ENCODE measurements around the gene INSL3.
A peak's percentile ranks its signal among the peaks of the same experiment; 100 is the strongest.
"Not testable (repeated sequence)": the region's sequence is repeated elsewhere in the genome, so short reads cannot be mapped to it uniquely, and the experiment has no call there.

The INSL3 gene

DNA sequence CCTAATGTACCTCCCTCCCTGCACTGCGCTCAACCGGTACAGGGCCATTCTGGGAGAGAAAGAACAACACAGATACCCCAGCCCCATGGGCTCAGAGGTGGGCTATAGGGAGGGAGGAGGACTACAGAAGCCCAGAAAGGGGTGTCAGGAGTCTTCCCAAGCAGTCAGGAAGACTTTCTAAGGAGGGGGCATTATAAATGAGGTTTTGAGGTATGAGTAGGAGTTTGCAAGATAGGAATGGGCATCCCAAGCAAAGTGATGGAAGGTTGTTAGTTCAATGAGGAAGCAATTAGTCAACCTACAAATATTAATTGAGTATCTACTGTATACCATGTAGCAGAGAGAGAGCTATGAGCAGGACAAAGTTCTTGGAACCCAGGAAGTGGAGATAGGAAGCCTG lies 32.7 kb downstream of the INSL3 start:
- DNase-seq = no peak
- no peak for TF ChIP-seq CTCF (IDR thresholded peaks at IDR 0.05; ENCODE audit: low read depth, low read length)
- Histone ChIP-seq H3K27ac (no peak overlapping the region), H3K9me3 (ENCODE audit: severe bottlenecking) (no peaks in the 10 kb centered on the region), H3K36me3 (no peaks in the 10 kb centered on the region), H3K4me3 (ENCODE audit: low read depth, low read length) (no peak overlapping the region), H3K27me3 (ENCODE audit: insufficient read depth, low read depth, severe bottlenecking) (no peaks in the 10 kb centered on the region)

DNA sequence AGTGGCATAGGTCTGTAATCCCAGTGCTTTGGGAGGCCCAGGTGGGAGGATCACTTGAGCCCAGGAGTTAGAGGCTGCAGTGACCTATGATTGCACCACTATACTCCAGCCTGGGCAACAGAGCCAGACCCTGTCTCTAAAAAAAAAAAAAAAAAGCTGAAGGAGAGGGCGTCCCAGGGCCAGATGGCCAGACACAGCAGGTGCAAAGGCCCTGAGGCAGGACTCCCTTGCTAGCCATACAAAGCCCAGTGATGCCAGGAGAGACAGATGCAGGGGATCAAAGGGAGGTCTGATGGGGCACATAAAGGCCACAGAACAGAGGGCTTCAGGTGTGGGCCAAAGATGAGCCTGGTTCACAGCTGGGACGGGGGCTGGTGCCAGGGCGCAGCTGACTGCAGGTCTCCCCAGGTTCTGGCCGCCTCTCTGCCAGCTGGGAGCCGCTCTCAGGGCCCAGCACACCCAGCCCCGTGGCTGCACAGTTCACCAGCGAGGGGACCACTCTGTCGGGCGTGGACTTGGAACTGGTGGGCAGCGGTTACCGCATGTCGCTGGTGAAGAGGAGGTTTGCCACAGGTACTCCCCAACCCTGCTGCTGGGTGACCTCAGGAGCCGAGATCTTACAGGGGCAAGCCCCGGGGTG lies 33.9 kb downstream of the INSL3 start:
- H3K36me3 ChIP-seq = no peaks in the 10 kb centered on the region
- no peaks in the 10 kb centered on the region for H3K9me3 ChIP-seq (ENCODE audit: severe bottlenecking)
- no peak for DNase-seq
- H3K4me3 ChIP-seq (ENCODE audit: low read depth, low read length) = no peak overlapping the region
- H3K27ac ChIP-seq = no peak overlapping the region
- no peaks in the 10 kb centered on the region for H3K27me3 ChIP-seq (ENCODE audit: insufficient read depth, low read depth, severe bottlenecking)
- TF ChIP-seq CTCF (IDR thresholded peaks at IDR 0.05; ENCODE audit: low read depth, low read length) = no peak

- no peaks in the 10 kb centered on the region for H3K9me3 ChIP-seq (ENCODE audit: severe bottlenecking)
- H3K36me3 ChIP-seq = no peaks in the 10 kb centered on the region
- H3K4me3 ChIP-seq (ENCODE audit: low read depth, low read length) = no peak overlapping the region
- peak overlapping the region; percentile 45 for H3K27ac ChIP-seq
- H3K27me3 ChIP-seq (ENCODE audit: insufficient read depth, low read depth, severe bottlenecking) = no peaks in the 10 kb centered on the region
- DNase-seq = peak; percentile 74
- TF ChIP-seq CTCF (IDR thresholded peaks at IDR 0.05; ENCODE audit: low read depth, low read length) = peak; percentile 83
Observed at GRCh38 chr19:17784201-17785008, 36.9 kb downstream of the INSL3 start.

DNA sequence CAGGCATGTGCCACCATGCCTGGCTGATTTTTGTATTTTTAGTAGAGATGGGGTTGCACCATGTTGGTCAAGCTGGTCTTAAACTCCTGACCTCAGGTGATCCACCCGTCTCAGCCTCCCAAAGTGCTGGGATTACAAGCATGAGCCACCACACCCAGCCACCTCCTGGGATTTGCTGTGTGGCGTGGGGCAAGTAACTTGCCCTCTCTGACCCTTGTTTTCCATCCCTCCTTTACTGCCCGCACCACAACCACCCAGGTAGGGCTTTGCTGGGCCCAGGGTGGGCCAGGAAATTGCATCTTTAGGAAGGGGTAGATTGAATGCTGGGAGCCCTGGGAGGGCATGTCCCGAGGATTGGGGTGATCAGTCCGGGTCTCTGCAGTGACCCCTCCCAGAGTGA lies 37.6 kb downstream of the INSL3 start:
- H3K4me3 ChIP-seq (ENCODE audit: low read depth, low read length); DNase-seq; H3K27me3 ChIP-seq (ENCODE audit: insufficient read depth, low read depth, severe bottlenecking); H3K9me3 ChIP-seq (ENCODE audit: severe bottlenecking); H3K36me3 ChIP-seq: not testable (repeated sequence)
- peak overlapping the region; percentile 45; the same call in 1 of the 2 replicates for H3K27ac ChIP-seq

GRCh38 chr19:17780781-17781180 lies 40.5 kb downstream of the INSL3 start:
- Histone ChIP-seq H3K27me3 (ENCODE audit: insufficient read depth, low read depth, severe bottlenecking) (no peaks in the 10 kb centered on the region), H3K9me3 (ENCODE audit: severe bottlenecking) (no peaks in the 10 kb centered on the region), H3K27ac (no peak overlapping the region), H3K4me3 (ENCODE audit: low read depth, low read length) (no peak overlapping the region), H3K36me3 (no peaks in the 10 kb centered on the region)
- no peak for TF ChIP-seq CTCF (IDR thresholded peaks at IDR 0.05; ENCODE audit: low read depth, low read length)
- DNase-seq = no peak

GRCh38 chr19:17778968-17779929 lies 42.1 kb downstream of the INSL3 start:
- Histone ChIP-seq H3K4me3 (ENCODE audit: low read depth, low read length) (no peak overlapping the region), H3K9me3 (ENCODE audit: severe bottlenecking) (no peaks in the 10 kb centered on the region), H3K27ac (no peak overlapping the region), H3K36me3 (no peaks in the 10 kb centered on the region), H3K27me3 (ENCODE audit: insufficient read depth, low read depth, severe bottlenecking) (no peaks in the 10 kb centered on the region)
- DNase-seq = peak; percentile 50
- TF ChIP-seq CTCF (IDR thresholded peaks at IDR 0.05; ENCODE audit: low read depth, low read length) = no peak
